ENCODE data around the gene APOD.
"Not testable (repeated sequence)": the region's sequence is repeated elsewhere in the genome, so short reads cannot be mapped to it uniquely, and the experiment has no call there.

The APOD gene

GRCh38 chr3:195617784-195618659 is 34.3 kb upstream of the APOD start:
- DNase-seq (ENCODE audit: low spot score), result not testable (repeated sequence)

- DNase-seq (ENCODE audit: low spot score), result not testable (repeated sequence)
Measured at GRCh38 chr3:195617134-195617533, 33.4 kb upstream of the APOD start.

GRCh38 chr3:195616681-195617080 is 32.9 kb upstream of the APOD start:
- DNase-seq (ENCODE audit: low spot score), result no peak

- not testable (repeated sequence) for DNase-seq (ENCODE audit: low spot score)
Measured at GRCh38 chr3:195615952-195616537, 32.3 kb upstream of the APOD start.

GRCh38 chr3:195614672-195615504 is 31.1 kb upstream of the APOD start:
- not testable (repeated sequence) for DNase-seq (ENCODE audit: low spot score)

- no peak for DNase-seq (ENCODE audit: low spot score)
Measured at GRCh38 chr3:195613468-195614069, 29.8 kb upstream of the APOD start.

- no peak for DNase-seq (ENCODE audit: low spot score)
Measured at GRCh38 chr3:195612075-195612800, 28.5 kb upstream of the APOD start.

- DNase-seq (ENCODE audit: low spot score), result no peak
Measured at GRCh38 chr3:195609229-195609628, 25.5 kb upstream of the APOD start.

GRCh38 chr3:195601785-195602184 is 18.0 kb upstream of the APOD start:
- not testable (repeated sequence) for DNase-seq (ENCODE audit: low spot score)

- no peak for DNase-seq (ENCODE audit: low spot score)
Measured at GRCh38 chr3:195601382-195601781, 17.6 kb upstream of the APOD start.

- DNase-seq (ENCODE audit: low spot score), result not testable (repeated sequence)
Measured at GRCh38 chr3:195599926-195600325, 16.2 kb upstream of the APOD start.

- DNase-seq (ENCODE audit: low spot score), result not testable (repeated sequence)
Measured at GRCh38 chr3:195599516-195599915, 15.8 kb upstream of the APOD start.

- no peak for DNase-seq (ENCODE audit: low spot score)
Measured at GRCh38 chr3:195597848-195598247, 14.1 kb upstream of the APOD start.

GRCh38 chr3:195597229-195597628 is 13.5 kb upstream of the APOD start:
- DNase-seq (ENCODE audit: low spot score), result no peak

- no peak for DNase-seq (ENCODE audit: low spot score)
Measured at GRCh38 chr3:195596765-195597171, 13.0 kb upstream of the APOD start.

- DNase-seq (ENCODE audit: low spot score), result no peak
Measured at GRCh38 chr3:195595785-195596531, 12.2 kb upstream of the APOD start.

- no peak for DNase-seq (ENCODE audit: low spot score)
Measured at GRCh38 chr3:195591852-195592251, 8.1 kb upstream of the APOD start.

- DNase-seq (ENCODE audit: low spot score), result no peak
Measured at GRCh38 chr3:195591220-195591619, 7.5 kb upstream of the APOD start.

GRCh38 chr3:195590381-195590780 is 6.6 kb upstream of the APOD start:
- not testable (repeated sequence) for DNase-seq (ENCODE audit: low spot score)

GRCh38 chr3:195589796-195590195 is 6.1 kb upstream of the APOD start:
- DNase-seq (ENCODE audit: low spot score), result not testable (repeated sequence)

GRCh38 chr3:195587824-195588223 is 4.1 kb upstream of the APOD start:
- DNase-seq (ENCODE audit: low spot score), result no peak
